Fibroblast of lung (primary cell): Measurements from ENCODE around the gene RGS7. TPM values are rescaled to one million over a fixed set of nuclear protein-coding genes. Genes with fewer than 3 reads are reported as not detected.
"Not testable (repeated sequence)": the region's sequence is repeated elsewhere in the genome, so short reads cannot be mapped to it uniquely, and the experiment has no call there.

Experiments
- DNase-seq, 2 donors: peaks; one replicate each; pipeline versions ENCODE4 v3.0.0 to v3.0.0-alpha.2; 2010; ENCODE audit warnings: low read depth in 2 of 2
- H2AFZ ChIP-seq: 2 replicates; pipeline ENCODE4 v1.5.1; 2012; ENCODE audit warnings: low read length, control low read depth, inconsistent platforms
- H3K27ac ChIP-seq: 2 replicates; pipeline ENCODE4 v1.5.1; 2011; ENCODE audit warnings: low read length, control low read depth; ENCODE audit not compliant: insufficient read depth
- H3K27me3 ChIP-seq: 2 replicates; pipeline ENCODE4 v1.5.1; 2011; ENCODE audit warnings: mild to moderate bottlenecking, low read length; ENCODE audit not compliant: control insufficient read depth, insufficient read depth
- H3K36me3 ChIP-seq: 2 replicates; pipeline ENCODE4 v1.5.1; 2011; ENCODE audit warnings: low read length; ENCODE audit not compliant: control insufficient read depth, insufficient read depth
- H3K4me1 ChIP-seq: 2 replicates; pipeline ENCODE4 v1.5.1; 2011; ENCODE audit warnings: low read length; ENCODE audit not compliant: control insufficient read depth, insufficient read depth; ENCODE audit errors: extremely low read depth
- H3K4me2 ChIP-seq: 2 replicates; pipeline ENCODE4 v1.5.1; 2011; ENCODE audit warnings: low read length, control low read depth; ENCODE audit not compliant: insufficient read depth; ENCODE audit errors: extremely low read depth
- H3K4me3 ChIP-seq, 4 experiments: fragments of 200-600 bp in 1 of 4; sonication (generic) in 1 of 4; replicated peaks in 1 of 4; 2 replicates each; pipeline ENCODE4 v1.5.1; 2011 to 2016; ENCODE audit warnings: low read length in 4 of 4, low read depth in 3 of 4, mild to moderate bottlenecking in 3 of 4, control low read depth in 2 of 4, inconsistent platforms in 1 of 4, mixed read lengths in 1 of 4; ENCODE audit not compliant: insufficient read depth in 1 of 4; ENCODE audit errors: control extremely low read depth in 1 of 4
- H3K79me2 ChIP-seq: 2 replicates; pipeline ENCODE4 v1.5.1; 2012; ENCODE audit warnings: mild to moderate bottlenecking, low read length, inconsistent platforms; ENCODE audit not compliant: control insufficient read depth, insufficient read depth
- H3K9ac ChIP-seq: 2 replicates; pipeline ENCODE4 v1.5.1; 2011; ENCODE audit warnings: mild to moderate bottlenecking, low read length, control low read depth; ENCODE audit not compliant: insufficient read depth
- H3K9me3 ChIP-seq: 2 replicates; pipeline ENCODE4 v1.5.1; 2012; ENCODE audit warnings: low read depth, low read length; ENCODE audit not compliant: control insufficient read depth, insufficient read depth
- H4K20me1 ChIP-seq: 2 replicates; pipeline ENCODE4 v1.5.1; 2011; ENCODE audit warnings: low read length; ENCODE audit not compliant: control insufficient read depth, insufficient read depth; ENCODE audit errors: extremely low read depth
- CTCF ChIP-seq, 2 donors: IDR thresholded peaks in 1 of 2; conservative IDR thresholded peaks in 1 of 2; 1 replicate in 1 of 2; 2 replicates in 1 of 2; pipeline ENCODE4 v1.5.1; 2011 to 2012; ENCODE audit warnings: low read length in 2 of 2, control low read depth in 1 of 2, inconsistent platforms in 1 of 2, low read depth in 1 of 2, mild to moderate bottlenecking in 1 of 2
- EZH2 ChIP-seq: IDR thresholded peaks from 2 replicates; pipeline ENCODE4 v1.5.1; 2012; ENCODE audit warnings: low read length, control low read depth, mild to moderate bottlenecking; ENCODE audit errors: missing control alignments
- polyA plus RNA-seq, 2 donors: library from polyadenylated mRNA; depleted of rRNA in 1 of 2; stranded (reverse) in 1 of 2; unstranded in 1 of 2; fragments of >200 nt; gene quantifications; 2 replicates each; pipeline ENCODE4 v1.2.1, GENCODE V29; 2011 to 2012; ENCODE audit warnings: missing spikeins in 1 of 2
- total RNA-seq: library from RNA; depleted of rRNA; stranded (reverse); fragments of >200 nt; gene quantifications from 2 replicates; pipeline ENCODE4 v1.2.1, GENCODE V29; 2014

The RGS7 gene
- total and polyA plus RNA-seq, 2 donors (not counting 1 experiment from before 2014, with no cell fraction given), result 3.6 to 4.2 TPM

GRCh38 chr1:240906477-240906876 is 450.5 kb downstream of the RGS7 start:
- Histone ChIP-seq H3K27me3 (no peaks in the 10 kb centered on the region), H3K79me2 (no peaks in the 10 kb centered on the region), H3K9me3 (no peaks in the 10 kb centered on the region), H3K27ac (no peak overlapping the region), H3K4me3 (no peak overlapping the region), H3K9ac (no peak overlapping the region), H3K36me3 (no peaks in the 10 kb centered on the region), H3K4me2 (no peak overlapping the region), H2AFZ (no peak overlapping the region), H4K20me1 (no peaks in the 10 kb centered on the region), H3K4me1 (no peaks in the 10 kb centered on the region)
- no peak for DNase-seq
- TF ChIP-seq CTCF (conservative IDR thresholded peaks at IDR 0.05 in 1 of 2, IDR thresholded peaks at IDR 0.05 in 1 of 2; ENCODE audit: low read depth in 1 of 2, low read length in 2 of 2) (no peak), EZH2 (no peak)

- Histone ChIP-seq H3K4me2 (no peak overlapping the region), H3K4me3 (no peak overlapping the region), H3K27ac (no peak overlapping the region), H3K9me3 (no peaks in the 10 kb centered on the region), H3K4me1 (no peaks in the 10 kb centered on the region), H3K36me3 (no peaks in the 10 kb centered on the region), H3K27me3 (no peaks in the 10 kb centered on the region), H2AFZ (no peak overlapping the region), H3K79me2 (no peaks in the 10 kb centered on the region), H4K20me1 (no peaks in the 10 kb centered on the region), H3K9ac (no peak overlapping the region)
- no peak for TF ChIP-seq EZH2
- DNase-seq, result no peak
These were observed 451.7 kb downstream of the RGS7 start for GRCh38 chr1:240905225-240905765.

- not testable (repeated sequence) for H3K4me3 ChIP-seq, H3K4me1 ChIP-seq, H3K27ac ChIP-seq, H3K4me2 ChIP-seq, H3K27me3 ChIP-seq, H4K20me1 ChIP-seq, H3K79me2 ChIP-seq, H3K9ac ChIP-seq, H2AFZ ChIP-seq, H3K36me3 ChIP-seq, DNase-seq, H3K9me3 ChIP-seq
These were observed 461.6 kb downstream of the RGS7 start for GRCh38 chr1:240895424-240895823.

- Histone ChIP-seq H3K9ac (no peak overlapping the region), H3K79me2 (no peaks in the 10 kb centered on the region), H3K4me3 (no peak overlapping the region), H3K36me3 (no peaks in the 10 kb centered on the region), H2AFZ (no peak overlapping the region), H3K4me2 (no peak overlapping the region), H3K9me3 (no peaks in the 10 kb centered on the region), H3K27ac (no peak overlapping the region), H4K20me1 (no peaks in the 10 kb centered on the region), H3K4me1 (no peaks in the 10 kb centered on the region), H3K27me3 (no peaks in the 10 kb centered on the region)
- no peak for DNase-seq
- TF ChIP-seq CTCF (conservative IDR thresholded peaks at IDR 0.05 in 1 of 2, IDR thresholded peaks at IDR 0.05 in 1 of 2; ENCODE audit: low read depth in 1 of 2, low read length in 2 of 2) (no peak), EZH2 (no peak)
These were observed 468.3 kb downstream of the RGS7 start for GRCh38 chr1:240888787-240889048.
